K562 (cell line): ENCODE results near the gene FHIT. TPM values are rescaled to one million over a fixed set of nuclear protein-coding genes. Genes with fewer than 3 reads are reported as not detected.

Experiments
- ATAC-seq: fragments of 200-7000 bp; cut with Tn5 transposase; 3 replicates; pipeline ENCODE4 v1.9.1; 2020; ENCODE audit warnings: moderate library complexity
- BruUV-seq: library from RNA; stranded (reverse); fragments of 400-500 nt; replicated peaks from 2 replicates; lab custom pipeline; 2021; lab: Mats Ljungman, UMichigan
- CTCF ChIA-PET: fragments of 300-600 bp; formaldehyde crosslinking; extraction: SDS; loops from one replicate; lab custom pipeline; 2021; ENCODE audit warnings: low intra/inter-chr PET ratio; lab: Yijun Ruan, JAX
- POLR2A ChIA-PET: fragments of 300-600, 350-650 bp; sonication (Branson Sonifier 250); formaldehyde crosslinking; extraction: SDS; loops from one replicate; lab custom pipeline; 2021; ENCODE audit warnings: antibody characterized with exemption, inconsistent platforms; lab: Yijun Ruan, JAX
- DNase-seq, 4 experiments: peaks; one replicate each; pipeline versions ENCODE4 v3.0.0 to v3.0.0-alpha.2; 2011 to 2018; ENCODE audit warnings: low spot score in 3 of 4, mixed read lengths in 3 of 4; ENCODE audit errors: extremely low read depth in 1 of 4
- FAIRE-seq: peaks from 2 replicates; lab custom pipeline; 2011; peaks lifted over from hg19 to GRCh38; lab: Jason Lieb, UNC
- H2AFZ ChIP-seq: 2 replicates; pipeline ENCODE4 v1.6.0; 2011; ENCODE audit warnings: low read depth, low read length, control low read depth, inconsistent platforms
- H3K27ac ChIP-seq: fragments of 200-600 bp; 3 replicates; pipeline ENCODE4 v1.8.0; 2011; ENCODE audit warnings: low read depth, mild to moderate bottlenecking, control low read depth, inconsistent platforms, low read length, moderate library complexity, mixed read lengths; ENCODE audit errors: extremely low read depth
- H3K27me3 ChIP-seq, 2 experiments: fragments of 300-600 bp in 1 of 2; 2 replicates in 1 of 2; 3 replicates in 1 of 2; pipeline versions ENCODE4 v1.6.0 to v1.8.0; 2011; ENCODE audit warnings: inconsistent platforms in 2 of 2, low read length in 2 of 2, mild to moderate bottlenecking in 1 of 2, mixed read lengths in 1 of 2, moderate library complexity in 1 of 2; ENCODE audit not compliant: control insufficient read depth in 2 of 2, insufficient read depth in 2 of 2
- H3K36me3 ChIP-seq: fragments of 300-600 bp; 3 replicates; pipeline ENCODE4 v1.8.0; 2011; ENCODE audit warnings: mild to moderate bottlenecking, low read length, inconsistent platforms; ENCODE audit not compliant: control insufficient read depth, insufficient read depth
- H3K4me1 ChIP-seq, 2 experiments: fragments of 200-600 bp in 1 of 2; replicated peaks in 1 of 2; 2 replicates in 1 of 2; 3 replicates in 1 of 2; pipeline versions ENCODE4 v1.5.1 to v1.8.0; 2011; ENCODE audit warnings: inconsistent platforms in 2 of 2, low read length in 2 of 2, mild to moderate bottlenecking in 1 of 2, mixed read lengths in 1 of 2, moderate library complexity in 1 of 2; ENCODE audit not compliant: control insufficient read depth in 2 of 2, insufficient read depth in 2 of 2
- H3K4me2 ChIP-seq: 2 replicates; pipeline ENCODE4 v1.6.1; 2011; ENCODE audit warnings: low read length, control low read depth, inconsistent platforms, mixed read lengths; ENCODE audit not compliant: insufficient read depth
- H3K4me3 ChIP-seq: fragments of 200-600 bp; sonication (generic), shearing (Covaris generic); 2 replicates; pipeline ENCODE4 v1.5.1; 2016; ENCODE audit warnings: control low read depth, inconsistent platforms
- H3K79me2 ChIP-seq: fragments of 200-600 bp; 3 replicates; pipeline ENCODE4 v1.8.0; 2011; ENCODE audit warnings: low read length, inconsistent platforms; ENCODE audit not compliant: control insufficient read depth, insufficient read depth
- H3K9ac ChIP-seq, 2 experiments: 2 replicates each; pipeline versions ENCODE4 v1.6.0 to v1.6.1; 2011; ENCODE audit warnings: low read depth in 2 of 2, low read length in 2 of 2, control low read depth in 1 of 2, inconsistent platforms in 1 of 2, mild to moderate bottlenecking in 1 of 2, mixed read lengths in 1 of 2; ENCODE audit not compliant: insufficient read depth in 1 of 2
- H3K9me1 ChIP-seq: one replicate; pipeline ENCODE4 v1.6.0; 2011; ENCODE audit warnings: inconsistent platforms, mild to moderate bottlenecking, low read length, moderate library complexity; ENCODE audit not compliant: control insufficient read depth, insufficient read depth
- H3K9me3 ChIP-seq: replicated peaks from 2 replicates; pipeline ENCODE4 v1.5.1; 2011; ENCODE audit warnings: low read depth, low read length, inconsistent platforms; ENCODE audit not compliant: control insufficient read depth, insufficient read depth
- H4K20me1 ChIP-seq: replicated peaks from 2 replicates; pipeline ENCODE4 v1.6.1; 2011; ENCODE audit warnings: low read length, inconsistent platforms, mixed read lengths; ENCODE audit not compliant: control insufficient read depth, insufficient read depth
- BCOR ChIP-seq: fragments of 450-650 bp; IDR thresholded peaks from 2 replicates; pipeline ENCODE4 v1.6.1; 2016
- CBX8 ChIP-seq: fragments of 200-600 bp; sonication (generic); IDR thresholded peaks from 2 replicates; pipeline ENCODE4 v1.6.1; 2012; ENCODE audit warnings: borderline replicate concordance, mixed run types, low read depth, mild to moderate bottlenecking, moderate library complexity, mixed read lengths, low read length, control low read depth, inconsistent platforms; ENCODE audit not compliant: poor library complexity, severe bottlenecking; ENCODE audit errors: extremely low read depth
- ETV1 ChIP-seq: fragments of 450-650 bp; conservative IDR thresholded peaks from 2 replicates; pipeline ENCODE4 v1.6.1; 2016; ENCODE audit warnings: missing genetic modification characterization, control low read depth, low read depth, missing compliant biosample characterization
- GTF2A2 ChIP-seq: IDR thresholded peaks from 2 replicates; pipeline ENCODE4 v1.6.1; 2016; ENCODE audit warnings: mild to moderate bottlenecking, missing genetic modification characterization, missing compliant biosample characterization
- HNRNPUL1 ChIP-seq: fragments of 200-400 bp; formaldehyde crosslinking; IDR thresholded peaks from 2 replicates; pipeline ENCODE4 v1.6.1; 2017; ENCODE audit warnings: low read length
- ILK ChIP-seq: fragments of 450-650 bp; IDR thresholded peaks from 2 replicates; pipeline ENCODE4 v1.6.1; 2016; ENCODE audit warnings: missing genetic modification characterization, low read depth, mild to moderate bottlenecking, missing compliant biosample characterization, moderate library complexity, borderline replicate concordance
- L3MBTL2 ChIP-seq: fragments of 450-650 bp; IDR thresholded peaks from 2 replicates; pipeline ENCODE4 v1.6.1; 2016; ENCODE audit warnings: mild to moderate bottlenecking, moderate library complexity
- NFE2 ChIP-seq: IDR thresholded peaks from 2 replicates; pipeline ENCODE4 v1.6.1; 2014; ENCODE audit warnings: antibody characterized with exemption, low read depth
- PHTF2 ChIP-seq: fragments of 250-450 bp; sonication (Bioruptor Pico); IDR thresholded peaks from 2 replicates; pipeline ENCODE4 v1.5.0; 2021; ENCODE audit warnings: mild to moderate bottlenecking
- RBM15 ChIP-seq: fragments of 200-400 bp; formaldehyde crosslinking; IDR thresholded peaks from 2 replicates; pipeline ENCODE4 v1.6.1; 2018; ENCODE audit warnings: mild to moderate bottlenecking, low read length, moderate library complexity; ENCODE audit not compliant: insufficient read depth
- SAFB2 ChIP-seq: fragments of 200-400 bp; formaldehyde crosslinking; IDR thresholded peaks from 2 replicates; pipeline ENCODE4 v1.6.1; 2018; ENCODE audit warnings: borderline replicate concordance, low read length, low read depth, moderate library complexity; ENCODE audit not compliant: severe bottlenecking
- SRSF7 ChIP-seq: fragments of 200-400 bp; formaldehyde crosslinking; optimal IDR thresholded peaks from 2 replicates; pipeline ENCODE3; 2017; ENCODE audit warnings: mild to moderate bottlenecking, low read depth, low read length
- ZMIZ1 ChIP-seq, 2 experiments: fragments of 150-350 bp in 1 of 2; IDR thresholded peaks; 2 replicates each; pipeline ENCODE4 v1.6.1; 2012 to 2016; ENCODE audit warnings: low read depth in 2 of 2, low read length in 2 of 2, mild to moderate bottlenecking in 1 of 2, moderate library complexity in 1 of 2
- ZNF124 ChIP-seq: sonication (generic); formaldehyde crosslinking; IDR thresholded peaks from 2 replicates; pipeline ENCODE4 v1.8.1; 2022; ENCODE audit warnings: missing genetic modification reagents
- ZNF253 ChIP-seq: fragments of 250-450 bp; sonication (Bioruptor Pico); conservative IDR thresholded peaks from 2 replicates; pipeline ENCODE4 v1.6.1; 2021; ENCODE audit warnings: mild to moderate bottlenecking
- ZNF354B ChIP-seq: fragments of 250-450 bp; sonication (Bioruptor Pico); IDR thresholded peaks from 2 replicates; pipeline ENCODE4 v1.4.0; 2020
- ZNF398 ChIP-seq: fragments of 250-450 bp; sonication (Bioruptor Pico); IDR thresholded peaks from 2 replicates; pipeline ENCODE4 v1.8.0; 2021; ENCODE audit warnings: moderate library complexity, mild to moderate bottlenecking, inconsistent platforms
- ZNF717 ChIP-seq: fragments of 250-450 bp; sonication (Bioruptor Pico); IDR thresholded peaks from 2 replicates; pipeline ENCODE4 v1.5.0; 2021
- WGBS: fragments of 100-300 bp; shearing (Covaris generic); methylation state at CpG from one replicate; pipeline ENCODE4 v1.1.6; 2016; ENCODE audit warnings: low coverage, mixed read lengths; ENCODE audit not compliant: insufficient coverage; ENCODE audit errors: missing lambda C conversion rate; 5-methylcytosine and 5-hydroxymethylcytosine counted together
- in situ Hi-C: fragments of 300-500 bp; cut with MboI; formaldehyde crosslinking; loops from 4 replicates; pipeline ENCODE4 v1.15.0; 2018; ENCODE audit warnings: inconsistent platforms, mixed read lengths
- intact Hi-C: fragments of 100-400 bp; cut with micrococcal nuclease; formaldehyde crosslinking; loops from 2 replicates; pipeline ENCODE4 v1.14.2; 2022
- polyA plus RNA-seq, 8 experiments: library from polyadenylated mRNA; depleted of rRNA in 4 of 8; stranded (reverse) in 5 of 8; unstranded in 3 of 8; fragments of >200 nt; fragmentation: Nextera tagmentation in 2 of 8; fragmentation: Illumina TruSeq in 1 of 8; extraction: Ambion mirVana in 2 of 8; extraction: Trizol in 1 of 8; gene quantifications; 2 replicates each; pipeline versions ENCODE4 v1.2.1 to v1.2.3, GENCODE V29; 2011 to 2014; ENCODE audit warnings: inconsistent platforms in 1 of 8, missing spikeins in 1 of 8
- total RNA-seq, 7 experiments: library from RNA; depleted of rRNA in 6 of 7; stranded (reverse); fragments of >200 nt in 6 of 7; fragmentation: Illumina TruSeq in 2 of 7; extraction: Trizol in 2 of 7; gene quantifications; 2 replicates each; pipeline versions ENCODE4 v1.2.1 to v1.2.3, GENCODE V29; 2011 to 2021; ENCODE audit warnings: low replicate concordance in 1 of 7

FHIT gene
- total and polyA plus RNA-seq, 9 of the 15 experiments (the other 6 are each of a cell fraction or from before 2014, with no cell fraction given) = 1.7 to 9.1 (median 4.3) TPM

GRCh38 chr3:59797533-59797932 lies 1453.7 kb downstream of the FHIT start (continued):
- TF ChIP-seq NFE2 = no peak
- no peak for TF ChIP-seq ETV1 (tag)
- no peak for TF ChIP-seq RBM15

GRCh38 chr3:59796456-59796855 lies 1454.8 kb downstream of the FHIT start:
- DNase-seq (no peak), ATAC-seq (no peak), FAIRE-seq (no peak)
- Histone ChIP-seq H3K36me3 (no peaks in the 10 kb centered on the region), H3K27me3 (no peaks in the 10 kb centered on the region), H3K4me2 (no peak overlapping the region), H3K9me1 (no peaks in the 10 kb centered on the region), H3K9me3 (no peaks in the 10 kb centered on the region), H3K79me2 (no peaks in the 10 kb centered on the region), H2AFZ (no peak overlapping the region), H3K9ac (no peak overlapping the region), H3K27ac (no peak overlapping the region), H3K4me1 (no peaks in the 10 kb centered on the region), H3K4me3 (no peak overlapping the region), H4K20me1 (no peaks in the 10 kb centered on the region)
- WGBS = 0% methylated on average over 1 of the region's 2 CpGs
- CTCF ChIA-PET = no interaction called here
- in situ Hi-C loops (no loop called here), intact Hi-C loops (no loop called here)
- no TSS peak for BruUV-seq
- POLR2A ChIA-PET = no interaction called here
- TF ChIP-seq BCOR (no peak), ZMIZ1 (IDR thresholded peaks at IDR 0.05; ENCODE audit: low read depth in 2 of 2, low read length in 2 of 2) (no peak), CBX8 (no peak), SRSF7 (no peak), ZNF124 (CRISPR knock-in tag) (no peak), HNRNPUL1 (no peak), PHTF2 (CRISPR knock-in tag) (no peak), SAFB2 (no peak), ZNF253 (CRISPR knock-in tag) (no peak), ZNF354B (CRISPR knock-in tag) (no peak), ILK (tag) (no peak), GTF2A2 (no peak), ZNF717 (CRISPR knock-in tag) (no peak), L3MBTL2 (no peak), ZNF398 (CRISPR knock-in tag) (no peak)
